A673 (cell line): ENCODE results near the gene CEP83. TPM values are rescaled to one million over a fixed set of nuclear protein-coding genes. Genes with fewer than 3 reads are reported as not detected.

ENCODE experiments used
- BruUV-seq: library from RNA; stranded (reverse); fragments of 400-500 nt; replicated peaks from 2 replicates; lab custom pipeline; 2021; lab: Mats Ljungman, UMichigan
- CTCF ChIA-PET: fragments of 300-600 bp; sonication (Branson Sonifier 250); formaldehyde crosslinking; loops from one replicate; lab custom pipeline; 2022; ENCODE audit warnings: antibody characterized with exemption; lab: Charles Lee
- POLR2A ChIA-PET: fragments of 300-600 bp; sonication (Branson Sonifier 250); formaldehyde crosslinking; loops from one replicate; lab custom pipeline; 2022; ENCODE audit warnings: antibody characterized with exemption; ENCODE audit not compliant: low non-redundant PET; lab: Charles Lee
- DNase-seq: peaks from one replicate; pipeline ENCODE4 v3.0.0-alpha.2; 2015; ENCODE audit warnings: low spot score
- H3K27ac ChIP-seq: fragments of 200-600 bp; sonication (generic); 2 replicates; pipeline ENCODE4 v1.5.1; 2016; ENCODE audit warnings: mixed run types, low read depth, mild to moderate bottlenecking, mixed read lengths, antibody characterized with exemption, low read length; ENCODE audit not compliant: poor library complexity, severe bottlenecking
- H3K27me3 ChIP-seq: fragments of 200-600 bp; sonication (generic); replicated peaks from 2 replicates; pipeline ENCODE4 v1.6.1; 2017; ENCODE audit warnings: mixed run types, low read depth, mild to moderate bottlenecking, mixed read lengths, antibody characterized with exemption, low read length; ENCODE audit not compliant: insufficient read depth, poor library complexity
- H3K36me3 ChIP-seq: fragments of 200-600 bp; sonication (generic); 2 replicates; pipeline ENCODE4 v1.6.1; 2016; ENCODE audit warnings: mixed run types, mild to moderate bottlenecking, mixed read lengths, antibody characterized with exemption, low read length; ENCODE audit not compliant: insufficient read depth, poor library complexity, severe bottlenecking
- H3K4me1 ChIP-seq: fragments of 200-600 bp; sonication (generic); 2 replicates; pipeline ENCODE4 v1.6.1; 2017; ENCODE audit warnings: mixed run types, mild to moderate bottlenecking, mixed read lengths, antibody characterized with exemption, low read length; ENCODE audit not compliant: insufficient read depth, poor library complexity, severe bottlenecking
- H3K4me3 ChIP-seq: fragments of 200-600 bp; sonication (generic); 2 replicates; pipeline ENCODE4 v1.5.1; 2016; ENCODE audit warnings: low read depth, mixed run types, mild to moderate bottlenecking, mixed read lengths, low read length; ENCODE audit not compliant: poor library complexity, severe bottlenecking
- H3K9me3 ChIP-seq: fragments of 200-600 bp; sonication (generic); 2 replicates; pipeline ENCODE4 v1.6.1; 2016; ENCODE audit warnings: mixed run types, low read depth, mild to moderate bottlenecking, mixed read lengths, antibody characterized with exemption, low read length; ENCODE audit not compliant: poor library complexity, severe bottlenecking
- EZH2 ChIP-seq: fragments of 200-600 bp; sonication (generic); IDR thresholded peaks from 2 replicates; pipeline ENCODE4 v1.6.1; 2017; ENCODE audit warnings: borderline replicate concordance, low read depth, mild to moderate bottlenecking, mixed read lengths, antibody characterized with exemption, low read length; ENCODE audit not compliant: poor library complexity, severe bottlenecking
- intact Hi-C: fragments of 100-400 bp; cut with micrococcal nuclease; formaldehyde crosslinking; loops from one replicate; pipeline ENCODE4 v1.10.0; 2022; ENCODE audit not compliant: unreplicated experiment
- total RNA-seq: library from RNA; stranded (reverse); gene quantifications from 2 replicates; pipeline ENCODE4 v1.2.3, GENCODE V29; 2021
- TF ChIP-seq, protein P1 (sequence below): fragments of 300-800, 200-600 bp; sonication (generic); conservative IDR thresholded peaks from 2 replicates; pipeline ENCODE4 v1.5.1; 2017; ENCODE audit warnings: low read depth, mild to moderate bottlenecking, antibody characterized with exemption, low read length, moderate library complexity, mixed read lengths

CEP83 gene
- total RNA-seq, 1 experiment from 2014 or later = 29.2 TPM

DNA sequence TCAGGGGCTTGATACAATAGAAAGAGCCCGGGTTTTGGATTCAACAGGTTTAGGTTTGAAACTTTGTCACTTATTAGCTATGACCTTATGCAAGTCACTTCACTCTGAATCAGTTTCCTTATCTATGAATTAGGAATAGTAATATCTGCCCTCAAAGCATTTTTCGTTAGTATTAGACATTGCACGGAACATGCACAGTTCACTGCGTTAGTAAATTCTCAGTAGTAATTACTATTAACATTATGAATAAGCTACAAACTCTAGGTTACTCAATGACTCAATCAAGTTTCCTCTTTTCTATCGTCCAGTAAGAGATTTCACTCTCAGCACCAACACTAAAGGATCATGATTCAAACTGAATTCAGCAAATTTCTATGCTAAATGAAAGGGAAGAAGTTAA is 150.3 kb downstream of the CEP83 start:
- DNase-seq = no peak
- no TSS peak for BruUV-seq
- Histone ChIP-seq H3K27me3 (no peaks in the 10 kb centered on the region), H3K4me3 (no peak overlapping the region), H3K9me3 (no peaks in the 10 kb centered on the region), H3K36me3 (peaks cover 9% of the 10 kb centered on the region), H3K27ac (no peak overlapping the region), H3K4me1 (no peaks in the 10 kb centered on the region)
- intact Hi-C loops = no loop called here
- POLR2A ChIA-PET = no interaction called here
- TF ChIP-seq, protein P1, sequence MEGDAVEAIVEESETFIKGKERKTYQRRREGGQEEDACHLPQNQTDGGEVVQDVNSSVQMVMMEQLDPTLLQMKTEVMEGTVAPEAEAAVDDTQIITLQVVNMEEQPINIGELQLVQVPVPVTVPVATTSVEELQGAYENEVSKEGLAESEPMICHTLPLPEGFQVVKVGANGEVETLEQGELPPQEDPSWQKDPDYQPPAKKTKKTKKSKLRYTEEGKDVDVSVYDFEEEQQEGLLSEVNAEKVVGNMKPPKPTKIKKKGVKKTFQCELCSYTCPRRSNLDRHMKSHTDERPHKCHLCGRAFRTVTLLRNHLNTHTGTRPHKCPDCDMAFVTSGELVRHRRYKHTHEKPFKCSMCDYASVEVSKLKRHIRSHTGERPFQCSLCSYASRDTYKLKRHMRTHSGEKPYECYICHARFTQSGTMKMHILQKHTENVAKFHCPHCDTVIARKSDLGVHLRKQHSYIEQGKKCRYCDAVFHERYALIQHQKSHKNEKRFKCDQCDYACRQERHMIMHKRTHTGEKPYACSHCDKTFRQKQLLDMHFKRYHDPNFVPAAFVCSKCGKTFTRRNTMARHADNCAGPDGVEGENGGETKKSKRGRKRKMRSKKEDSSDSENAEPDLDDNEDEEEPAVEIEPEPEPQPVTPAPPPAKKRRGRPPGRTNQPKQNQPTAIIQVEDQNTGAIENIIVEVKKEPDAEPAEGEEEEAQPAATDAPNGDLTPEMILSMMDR = no peak
- no peak for TF ChIP-seq EZH2
- CTCF ChIA-PET = no interaction called here

DNA sequence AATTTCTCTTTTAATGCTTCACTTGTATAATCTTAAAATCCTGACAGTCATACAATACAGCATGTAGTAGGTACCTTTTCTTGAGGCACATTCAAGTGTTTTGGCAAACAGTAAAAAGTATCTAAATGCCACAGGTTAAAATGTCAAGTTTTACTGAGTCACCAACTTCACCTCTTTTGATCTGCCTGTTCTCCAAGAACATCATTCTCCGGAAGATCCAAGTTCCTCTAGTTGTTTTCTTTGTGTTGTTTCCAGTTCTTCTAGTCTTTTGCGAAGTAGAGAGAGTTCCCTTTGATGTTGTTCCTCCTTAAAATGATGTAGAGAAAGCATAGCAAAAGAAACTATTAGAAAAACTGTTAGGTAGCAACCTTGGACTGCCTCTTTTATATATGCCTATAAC is 151.1 kb downstream of the CEP83 start:
- CTCF ChIA-PET = no interaction called here
- no TSS peak for BruUV-seq

DNA sequence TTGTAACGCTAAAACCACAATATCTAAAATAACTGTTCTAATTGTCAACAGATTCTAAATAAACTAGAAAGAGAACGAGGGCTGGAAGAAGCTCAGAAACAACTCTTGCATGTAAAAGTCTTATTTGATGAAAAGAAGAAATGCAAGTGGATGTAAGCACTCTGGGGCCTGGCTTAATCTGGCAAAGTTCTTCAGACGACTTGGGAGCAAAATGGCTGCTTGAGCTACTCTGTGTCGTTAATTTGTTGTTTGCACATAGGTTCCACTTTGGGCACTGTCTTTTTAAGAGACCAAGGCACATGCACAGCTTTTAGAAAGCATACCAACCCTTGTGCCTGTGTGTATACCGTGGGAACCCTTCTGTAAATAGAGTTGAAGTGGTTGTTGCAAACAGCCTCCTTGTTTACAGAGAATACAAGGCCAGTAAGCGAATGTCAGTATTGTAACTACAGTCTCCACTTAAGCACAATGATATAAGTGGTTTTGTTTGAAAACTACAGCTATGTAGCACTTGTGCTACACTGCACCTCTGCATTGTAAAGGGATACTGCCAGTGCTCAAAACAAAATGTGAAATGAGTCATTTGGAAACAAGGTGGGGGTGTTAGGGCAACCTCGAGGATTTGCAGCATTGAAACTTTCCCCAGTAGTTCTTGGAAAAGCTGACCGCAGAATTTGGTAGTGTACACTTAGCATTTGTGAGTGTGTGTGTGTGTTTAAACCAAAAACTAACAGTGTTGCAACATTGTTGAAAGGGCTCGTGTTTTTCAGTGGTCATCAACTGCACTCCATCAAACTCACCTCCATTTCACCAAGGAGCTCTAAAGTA is 154.3 kb downstream of the CEP83 start:
- Histone ChIP-seq H3K36me3 (peaks cover 9% of the 10 kb centered on the region), H3K4me1 (no peaks in the 10 kb centered on the region), H3K9me3 (no peaks in the 10 kb centered on the region), H3K27me3 (no peaks in the 10 kb centered on the region), H3K27ac (no peak overlapping the region), H3K4me3 (no peak overlapping the region)
- BruUV-seq = no TSS peak
- no peak for DNase-seq
- TF ChIP-seq EZH2 = no peak
- TF ChIP-seq, protein P1 = no peak
- ChIA-PET CTCF (no interaction called here), POLR2A (no interaction called here)
- intact Hi-C loops = no loop called here

More for the DNA sequence above, 151.1 kb downstream of the CEP83 start:
- intact Hi-C loops = no loop called here
- DNase-seq = no peak
- POLR2A ChIA-PET = no interaction called here
- TF ChIP-seq, protein P1 = no peak
- TF ChIP-seq EZH2 = no peak
- Histone ChIP-seq H3K27me3 (no peaks in the 10 kb centered on the region), H3K9me3 (no peaks in the 10 kb centered on the region), H3K4me3 (no peak overlapping the region), H3K36me3 (peaks cover 9% of the 10 kb centered on the region), H3K4me1 (no peaks in the 10 kb centered on the region), H3K27ac (no peak overlapping the region)
